K562 (cell line): ENCODE data around the gene BCL10. TPM values are rescaled to one million over a fixed set of nuclear protein-coding genes. Genes with fewer than 3 reads are reported as not detected.
A peak's percentile ranks its signal among the peaks of the same experiment; 100 is the strongest.

ENCODE experiments used
- E2F4 ChIP-seq: sonication (generic); formaldehyde crosslinking; IDR thresholded peaks from 2 replicates; pipeline ENCODE4 v1.8.0; 2022; ENCODE audit warnings: mild to moderate bottlenecking, low read depth, missing genetic modification reagents
- EP300 ChIP-seq: IDR thresholded peaks from 2 replicates; pipeline ENCODE4 v1.6.1; 2012; ENCODE audit warnings: low read length, improper control_type of control experiment
- ETS2 ChIP-seq: IDR thresholded peaks from 2 replicates; pipeline ENCODE4 v1.6.1; 2016; ENCODE audit warnings: borderline replicate concordance, missing genetic modification characterization, mild to moderate bottlenecking, moderate library complexity, missing compliant biosample characterization; ENCODE audit not compliant: poor library complexity, severe bottlenecking
- ETV1 ChIP-seq: fragments of 450-650 bp; conservative IDR thresholded peaks from 2 replicates; pipeline ENCODE4 v1.6.1; 2016; ENCODE audit warnings: missing genetic modification characterization, control low read depth, low read depth, missing compliant biosample characterization
- KDM5B ChIP-seq: fragments of 200-600 bp; sonication (generic); IDR thresholded peaks from 2 replicates; pipeline ENCODE4 v1.6.1; 2012; ENCODE audit warnings: low read depth, mild to moderate bottlenecking, moderate library complexity, low read length, control low read depth, inconsistent platforms; ENCODE audit not compliant: insufficient replicate concordance
- MAFK ChIP-seq: IDR thresholded peaks from 2 replicates; pipeline ENCODE4 v1.6.1; 2011; ENCODE audit warnings: low read length, improper control_type of control experiment
- MXI1 ChIP-seq: IDR thresholded peaks from 2 replicates; pipeline ENCODE4 v1.6.1; 2011; ENCODE audit warnings: low read depth, mild to moderate bottlenecking, improper control_type of control experiment, low read length
- NCOA1 ChIP-seq: fragments of 450-650 bp; IDR thresholded peaks from 2 replicates; pipeline ENCODE4 v1.6.1; 2016; ENCODE audit warnings: low read depth
- NR4A1 ChIP-seq, 2 experiments: fragments of 250-450 bp in 1 of 2; fragments of 450-650 bp in 1 of 2; sonication (Bioruptor Pico) in 1 of 2; IDR thresholded peaks; 2 replicates each; pipeline versions ENCODE4 v1.4.0 to v1.6.1; 2016 to 2020; ENCODE audit warnings: mild to moderate bottlenecking in 2 of 2, missing compliant biosample characterization in 1 of 2, missing genetic modification characterization in 1 of 2, moderate library complexity in 1 of 2
- POLR2AphosphoS2 ChIP-seq: IDR thresholded peaks from 2 replicates; pipeline ENCODE4 v1.6.1; 2012; ENCODE audit warnings: low read length, improper control_type of control experiment
- SUPT5H ChIP-seq: fragments of 450-650 bp; IDR thresholded peaks from 2 replicates; pipeline ENCODE4 v1.6.1; 2016
- TGIF2 ChIP-seq: sonication (generic); formaldehyde crosslinking; IDR thresholded peaks from 2 replicates; pipeline ENCODE4 v1.8.1; 2022; ENCODE audit warnings: mild to moderate bottlenecking, missing genetic modification reagents, moderate library complexity
- ZBTB17 ChIP-seq: fragments of 450-650 bp; formaldehyde crosslinking; IDR thresholded peaks from 2 replicates; pipeline ENCODE4 v1.4.0; 2020; ENCODE audit warnings: mild to moderate bottlenecking
- ZNF282 ChIP-seq: sonication (generic); formaldehyde crosslinking; IDR thresholded peaks from 2 replicates; pipeline ENCODE4 v1.8.1; 2023; ENCODE audit warnings: missing genetic modification reagents
- ZNF318 ChIP-seq, 2 experiments: fragments of 450-650 bp; IDR thresholded peaks; 2 replicates each; pipeline ENCODE4 v1.6.1; 2016; ENCODE audit warnings: mild to moderate bottlenecking in 2 of 2, borderline replicate concordance in 1 of 2, low read depth in 1 of 2, moderate library complexity in 1 of 2
- polyA plus RNA-seq, 8 experiments: library from polyadenylated mRNA; depleted of rRNA in 4 of 8; stranded (reverse) in 5 of 8; unstranded in 3 of 8; fragments of >200 nt; fragmentation: Nextera tagmentation in 2 of 8; fragmentation: Illumina TruSeq in 1 of 8; extraction: Ambion mirVana in 2 of 8; extraction: Trizol in 1 of 8; gene quantifications; 2 replicates each; pipeline versions ENCODE4 v1.2.1 to v1.2.3, GENCODE V29; 2011 to 2014; ENCODE audit warnings: inconsistent platforms in 1 of 8, missing spikeins in 1 of 8
- total RNA-seq, 7 experiments: library from RNA; depleted of rRNA in 6 of 7; stranded (reverse); fragments of >200 nt in 6 of 7; fragmentation: Illumina TruSeq in 2 of 7; extraction: Trizol in 2 of 7; gene quantifications; 2 replicates each; pipeline versions ENCODE4 v1.2.1 to v1.2.3, GENCODE V29; 2011 to 2021; ENCODE audit warnings: low replicate concordance in 1 of 7
- TF ChIP-seq, protein P1 (sequence below): IDR thresholded peaks from 2 replicates; pipeline ENCODE4 v1.6.1; 2011; ENCODE audit warnings: borderline replicate concordance, low read depth, mild to moderate bottlenecking, moderate library complexity, low read length; ENCODE audit not compliant: insufficient read depth, poor library complexity, severe bottlenecking

BCL10 gene
- total and polyA plus RNA-seq, 9 of the 15 experiments (the other 6 are each of a cell fraction or from before 2014, with no cell fraction given), result 8.0 to 19.4 (median 12.3) TPM

DNA sequence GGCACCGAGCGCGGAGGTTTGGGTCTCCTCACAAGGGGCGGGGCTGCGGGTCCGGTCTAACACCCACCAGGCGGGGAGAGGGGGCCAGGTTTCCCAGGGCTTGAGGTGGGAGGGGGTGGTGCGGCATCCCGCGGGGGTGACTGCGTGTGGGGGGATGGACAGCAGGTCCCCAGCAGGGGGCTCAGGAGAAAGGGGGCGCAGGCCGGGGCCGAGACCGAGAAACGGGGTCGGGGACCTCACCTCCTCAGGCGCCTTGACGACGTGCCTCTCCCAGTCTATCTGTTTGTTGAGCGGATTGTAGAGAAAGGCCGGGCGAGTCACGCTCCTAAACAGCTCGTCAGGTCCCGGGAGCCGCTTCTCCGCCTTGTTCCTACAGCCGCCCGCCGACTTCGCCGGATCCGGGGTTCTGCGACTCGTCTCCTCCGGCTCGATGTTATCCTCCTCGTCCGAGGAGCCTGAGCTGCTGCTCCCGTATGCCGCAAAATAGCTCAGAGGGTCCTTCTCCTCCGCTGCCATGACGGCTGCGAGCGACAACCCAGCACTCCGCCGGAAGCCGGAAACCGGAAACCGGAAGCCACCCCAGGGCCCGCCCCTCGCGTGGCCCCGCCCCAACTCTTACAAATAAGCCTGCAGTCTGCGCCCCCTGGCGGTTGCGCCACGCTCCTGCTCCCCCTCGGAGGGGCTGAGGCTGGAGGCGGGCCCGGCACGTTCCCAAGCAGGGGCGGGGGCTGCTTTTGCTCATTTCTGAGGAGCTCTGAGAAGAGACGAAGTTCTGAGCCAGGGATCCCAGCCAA lies 17.1 kb downstream of the BCL10 start, which contains the start of gene C1orf52 (continued):
- TF ChIP-seq TGIF2 (CRISPR knock-in tag) (no peak), NR4A1 (CRISPR knock-in tag; IDR thresholded peaks at IDR 0.05) (no peak), NR4A1 (tag; IDR thresholded peaks at IDR 0.05) (no peak), KDM5B (peak; percentile 94), E2F4 (CRISPR knock-in tag) (no peak), ZNF282 (CRISPR knock-in tag) (no peak), ZNF318 (IDR thresholded peaks at IDR 0.05; ENCODE audit: borderline replicate concordance in 1 of 2, low read depth in 1 of 2) (no peak), MAFK (no peak), ZBTB17 (CRISPR knock-in tag) (no peak), EP300 (no peak), SUPT5H (peak; percentile 94), NCOA1 (no peak), POLR2AphosphoS2 (peak; percentile 69; the same call in 1 of the 2 replicates), ETV1 (tag) (peak; percentile 70), ETS2 (tag) (no peak), MXI1 (no peak)
- TF ChIP-seq, protein P1, sequence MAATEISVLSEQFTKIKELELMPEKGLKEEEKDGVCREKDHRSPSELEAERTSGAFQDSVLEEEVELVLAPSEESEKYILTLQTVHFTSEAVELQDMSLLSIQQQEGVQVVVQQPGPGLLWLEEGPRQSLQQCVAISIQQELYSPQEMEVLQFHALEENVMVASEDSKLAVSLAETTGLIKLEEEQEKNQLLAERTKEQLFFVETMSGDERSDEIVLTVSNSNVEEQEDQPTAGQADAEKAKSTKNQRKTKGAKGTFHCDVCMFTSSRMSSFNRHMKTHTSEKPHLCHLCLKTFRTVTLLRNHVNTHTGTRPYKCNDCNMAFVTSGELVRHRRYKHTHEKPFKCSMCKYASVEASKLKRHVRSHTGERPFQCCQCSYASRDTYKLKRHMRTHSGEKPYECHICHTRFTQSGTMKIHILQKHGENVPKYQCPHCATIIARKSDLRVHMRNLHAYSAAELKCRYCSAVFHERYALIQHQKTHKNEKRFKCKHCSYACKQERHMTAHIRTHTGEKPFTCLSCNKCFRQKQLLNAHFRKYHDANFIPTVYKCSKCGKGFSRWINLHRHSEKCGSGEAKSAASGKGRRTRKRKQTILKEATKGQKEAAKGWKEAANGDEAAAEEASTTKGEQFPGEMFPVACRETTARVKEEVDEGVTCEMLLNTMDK, result peak; percentile 93
